Measurements from ENCODE around the gene IGF2BP2.

- TF ChIP-seq CTCF (IDR thresholded peaks at IDR 0.05) (no peak), POLR2A (IDR thresholded peaks at IDR 0.05) (no peak), POLR2AphosphoS5 (IDR thresholded peaks at IDR 0.05) (no peak)
Observed at GRCh38 chr3:185797108-185797881, 27.5 kb downstream of the IGF2BP2 start.
